IPS-NIHi11 (cell line): ENCODE data around the gene CBS.
"Not testable (repeated sequence)": the region's sequence is repeated elsewhere in the genome, so short reads cannot be mapped to it uniquely, and the experiment has no call there.

Experiments used
- DNase-seq: peaks from one replicate; pipeline ENCODE4 v3.0.0; 2012; ENCODE audit warnings: mixed read lengths, low spot score

The CBS gene

DNA sequence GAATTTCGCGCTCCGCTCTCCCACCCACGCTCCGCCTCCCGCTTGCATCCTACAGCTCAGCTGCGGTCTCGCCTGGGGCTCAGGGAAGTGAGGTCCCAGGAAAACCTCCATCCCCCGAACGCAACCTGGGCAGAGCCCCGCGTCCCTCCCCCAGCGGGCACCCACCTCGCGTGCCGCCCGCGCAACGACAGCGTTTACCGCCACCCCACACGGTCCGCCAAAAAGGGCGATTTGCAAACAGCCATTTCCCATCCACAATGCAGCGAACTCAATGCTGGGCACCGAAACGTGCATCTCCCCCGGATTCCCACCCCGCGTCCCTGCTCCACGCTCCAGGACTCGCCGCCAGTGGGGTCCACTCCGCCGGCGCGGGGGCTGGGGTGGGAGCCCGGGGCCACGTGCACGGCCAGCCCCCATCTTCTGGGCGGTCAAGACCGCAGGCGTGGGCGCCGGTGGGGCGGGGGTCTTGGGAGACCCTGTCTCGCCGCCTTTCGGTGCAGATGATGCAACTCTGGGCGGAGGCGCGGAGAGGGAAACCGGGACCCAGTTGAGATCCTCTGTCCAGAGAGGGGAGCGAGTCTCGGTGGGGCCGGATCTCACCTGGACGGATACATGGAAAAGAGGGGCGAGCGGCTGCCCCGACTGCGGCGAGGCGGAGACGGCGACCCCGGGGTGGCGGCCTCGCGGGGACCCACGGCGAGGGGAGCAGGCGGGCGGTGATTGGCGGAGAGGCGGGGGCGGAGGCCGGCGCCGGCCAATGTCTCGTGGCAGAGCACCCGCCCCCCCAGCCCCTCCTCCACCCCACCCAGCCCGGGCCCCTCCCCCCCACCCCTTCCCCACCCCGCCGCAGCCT, at the start of gene CBS:
CBS (minus strand) TSS at position 666 of the 853 bp plus-strand sequence. CDS start 3,642 bp downstream, outside the sequence.
- not testable (repeated sequence) for DNase-seq

DNA sequence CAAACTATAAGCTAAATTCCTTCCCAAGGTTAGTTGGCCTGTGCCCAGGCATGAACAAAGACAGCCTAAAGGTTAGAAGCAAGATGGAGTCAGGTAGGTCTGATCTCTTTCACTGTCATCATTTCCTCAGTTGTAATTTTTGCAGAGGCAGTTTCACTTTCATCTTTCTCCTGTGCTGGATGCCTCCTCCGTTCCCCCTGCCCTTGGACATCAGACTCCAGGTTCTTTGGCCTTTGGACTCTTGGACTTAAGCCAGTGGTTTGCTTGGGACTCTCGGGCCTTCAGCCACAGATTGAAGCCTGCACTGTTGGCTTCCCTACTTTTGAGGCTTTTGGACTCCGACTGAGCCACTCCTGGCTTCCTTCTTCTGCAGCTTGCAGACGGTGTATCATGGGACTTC, 40.3 kb upstream of the CBS start:
- not testable (repeated sequence) for DNase-seq

DNA sequence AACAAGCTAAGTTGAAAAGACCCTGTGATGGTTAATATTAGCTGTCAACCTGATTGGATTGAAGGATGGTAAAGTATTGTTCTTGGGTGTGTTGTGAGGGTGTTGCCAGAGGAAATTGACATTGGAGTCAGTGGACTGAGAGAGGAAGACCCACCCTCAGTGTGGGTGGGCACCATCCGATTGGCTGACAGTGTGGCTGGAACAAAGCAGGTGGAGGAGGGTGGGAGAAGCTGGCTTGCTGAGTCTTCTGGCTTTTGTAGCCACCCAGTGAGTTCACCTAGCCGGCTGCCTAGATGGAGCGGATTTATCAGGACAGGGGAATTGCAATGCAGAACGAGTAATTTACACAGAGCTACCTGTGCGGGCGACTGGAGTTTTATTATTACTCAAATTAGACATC, 38.8 kb upstream of the CBS start:
- DNase-seq, result not testable (repeated sequence)

DNA sequence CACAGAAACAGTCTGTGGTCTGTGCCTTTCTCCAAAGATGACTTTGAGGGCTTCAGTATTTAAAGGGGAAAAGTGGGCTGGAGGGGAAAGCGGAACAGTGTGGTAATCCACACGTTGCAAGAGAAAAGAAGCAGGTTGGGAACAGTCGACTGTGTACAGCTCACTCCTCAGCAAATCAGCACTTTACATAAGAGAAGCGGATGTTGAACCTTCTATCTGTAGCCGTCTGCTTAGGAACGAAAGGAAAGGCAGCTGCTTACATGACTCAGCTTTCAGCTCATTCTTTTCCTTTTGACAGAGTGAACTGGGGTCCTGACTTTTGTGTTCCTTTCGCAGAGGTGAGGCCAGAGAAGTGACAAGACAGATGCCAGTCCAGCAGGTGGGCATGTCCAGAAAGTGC, 33.4 kb upstream of the CBS start:
- DNase-seq, result not testable (repeated sequence)

DNA sequence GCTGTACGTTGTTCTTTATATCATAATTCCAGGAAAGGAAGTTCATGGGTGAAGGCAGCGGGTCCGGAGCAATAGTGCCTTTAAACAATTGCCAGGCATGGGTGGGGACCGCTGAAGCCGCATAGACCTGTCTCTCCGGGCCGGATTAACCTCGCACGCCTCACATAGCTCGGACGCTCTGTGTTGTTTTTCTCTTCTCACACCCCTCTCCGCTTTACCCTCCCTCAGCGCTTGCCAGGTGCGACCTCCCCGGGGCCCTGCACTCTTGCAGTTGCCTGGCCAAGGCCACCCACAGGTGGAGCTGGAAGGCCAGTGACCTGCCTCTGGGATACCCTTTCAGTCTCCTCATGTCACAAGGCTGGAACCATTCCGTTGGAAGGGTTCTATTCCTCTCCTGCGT, 32.5 kb upstream of the CBS start:
- not testable (repeated sequence) for DNase-seq

DNA sequence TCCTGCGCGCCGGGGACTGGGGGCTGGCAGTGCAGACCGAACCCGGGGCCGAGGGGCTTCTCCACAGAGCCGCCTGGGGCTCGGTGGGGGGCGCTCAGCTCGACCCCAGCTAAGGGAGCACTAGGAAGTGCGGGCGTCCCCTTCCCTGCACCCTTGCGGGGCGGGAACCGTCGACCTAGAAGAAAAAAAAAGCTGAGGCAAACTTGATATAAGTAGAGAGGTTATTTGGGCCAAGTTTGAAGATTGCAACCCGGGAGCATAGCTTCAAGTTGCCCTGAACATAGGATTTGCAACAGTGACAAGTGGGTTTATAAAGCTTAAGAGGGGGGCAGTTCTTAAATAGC, 32.1 kb upstream of the CBS start:
- not testable (repeated sequence) for DNase-seq

DNA sequence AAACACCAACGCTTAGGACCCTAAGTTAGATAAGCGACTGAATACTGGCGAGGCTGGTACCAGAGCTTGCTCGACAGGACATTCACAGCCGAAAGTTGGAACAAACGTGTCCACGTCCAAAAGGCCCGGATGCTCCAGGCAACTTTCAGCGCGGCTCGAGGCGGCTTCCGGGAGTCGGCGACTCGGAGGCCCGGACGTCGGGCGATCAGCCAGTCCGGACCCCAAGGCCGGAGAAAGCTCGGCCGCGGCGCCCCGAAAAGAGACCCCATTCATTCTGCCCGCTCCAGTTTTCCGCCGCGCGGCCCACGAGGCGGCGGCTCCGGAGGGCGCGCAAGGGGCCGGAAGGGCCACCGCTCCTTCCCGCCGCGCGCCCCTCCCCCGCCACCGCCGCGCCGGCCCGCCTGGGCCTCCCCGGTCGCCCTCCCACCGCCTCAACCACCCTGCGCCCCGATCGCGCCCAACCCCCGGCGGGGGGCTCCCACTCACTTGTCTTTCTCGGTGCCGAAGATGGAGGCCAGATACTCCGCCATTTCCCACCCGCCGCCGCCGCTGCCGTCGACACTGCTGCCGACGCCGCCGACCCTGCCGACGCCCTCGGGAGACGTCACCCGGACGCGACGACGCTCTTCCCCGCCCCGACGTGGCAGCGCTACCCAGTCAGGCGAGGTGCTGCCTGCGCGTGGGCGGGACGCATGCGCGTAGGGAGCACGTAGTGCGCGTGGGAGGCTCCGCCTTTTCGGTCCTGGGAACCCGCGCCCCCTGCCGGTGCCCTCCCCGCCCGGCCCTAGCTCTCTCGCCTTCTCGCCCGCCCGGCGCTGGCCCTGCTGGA, 31.5 kb upstream of the CBS start, which contains the start of gene U2AF1:
U2AF1 (minus strand) TSS at position 606 of the 829 bp plus-strand sequence; CDS start at position 530, 76 bp downstream.
- DNase-seq, result not testable (repeated sequence)

DNA sequence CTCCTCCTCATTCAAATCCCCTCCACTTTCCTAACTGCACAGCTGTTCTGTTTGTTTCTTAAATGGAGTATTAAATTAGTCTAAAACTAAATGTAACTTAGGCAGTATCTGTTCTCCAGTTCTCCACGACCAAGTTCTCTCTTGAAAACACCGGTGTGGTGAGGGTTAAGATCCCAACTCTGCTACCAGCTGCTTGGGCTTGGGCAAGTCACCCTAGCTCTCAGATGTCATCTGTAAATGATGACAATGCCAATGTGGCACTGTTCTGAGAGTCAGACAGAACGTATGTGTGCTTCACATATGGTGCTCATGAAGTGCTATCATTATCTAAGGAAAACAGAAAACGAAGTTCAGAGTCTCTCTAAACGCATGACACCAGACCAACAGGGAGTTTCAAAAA, 29.0 kb upstream of the CBS start:
- DNase-seq, result not testable (repeated sequence)

DNA sequence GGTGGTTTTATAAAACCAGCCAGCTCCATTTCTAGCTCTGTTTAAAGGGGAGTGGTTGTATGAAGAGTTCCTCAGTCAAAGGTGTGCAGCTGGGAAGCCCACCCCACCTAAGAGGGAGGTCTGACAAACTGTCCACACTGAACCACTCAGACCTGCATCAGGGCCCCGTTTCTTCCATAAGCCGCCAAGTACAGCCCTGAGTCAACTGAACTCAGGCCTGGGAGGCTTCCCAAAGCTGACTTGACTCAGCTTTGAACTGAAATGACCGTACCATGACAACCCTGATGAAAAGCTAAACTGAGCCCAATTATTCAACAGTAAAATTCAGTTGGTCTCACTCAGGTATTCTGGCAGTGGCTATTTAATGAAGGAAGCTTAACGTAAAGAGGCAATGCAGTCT, 26.6 kb upstream of the CBS start:
- DNase-seq, result not testable (repeated sequence)

DNA sequence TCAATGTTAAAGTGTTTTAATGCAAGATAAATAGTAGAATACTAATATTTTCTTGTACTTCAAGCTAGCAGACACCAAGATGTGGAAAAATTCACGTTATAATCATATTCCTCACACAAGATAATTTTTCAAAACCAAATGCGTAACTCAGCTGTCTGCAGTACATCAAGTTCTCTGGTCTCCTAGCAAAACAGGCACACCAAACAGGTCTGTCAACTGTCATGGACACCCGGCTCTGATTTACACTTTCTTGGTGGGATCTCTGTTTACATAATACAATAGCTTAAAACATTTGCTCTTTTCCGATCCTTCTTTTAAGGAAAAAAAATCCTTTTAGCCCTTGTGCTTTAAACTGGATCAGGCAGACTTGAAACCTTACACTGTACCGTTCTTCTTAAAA, 26.0 kb upstream of the CBS start:
- DNase-seq, result not testable (repeated sequence)

DNA sequence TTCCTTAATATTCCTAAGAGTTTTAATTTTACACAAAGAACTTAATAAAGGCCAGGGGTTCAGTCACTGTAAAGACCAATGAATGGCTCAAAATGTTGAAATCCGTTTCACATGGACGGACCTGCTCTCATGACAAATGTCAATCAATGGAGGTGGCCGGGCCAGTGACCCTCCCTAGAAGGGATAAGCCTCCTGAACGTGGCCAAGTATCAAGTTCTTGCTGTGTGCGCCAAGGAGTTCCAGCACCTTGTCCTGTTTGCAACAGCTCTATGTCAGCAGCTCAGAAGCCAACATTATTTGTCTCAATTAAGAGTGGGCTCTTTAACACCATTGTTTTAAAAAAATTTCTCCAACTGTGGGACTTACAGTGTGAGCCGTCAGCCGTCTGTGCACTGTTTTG, 25.4 kb upstream of the CBS start:
- DNase-seq, result not testable (repeated sequence)

DNA sequence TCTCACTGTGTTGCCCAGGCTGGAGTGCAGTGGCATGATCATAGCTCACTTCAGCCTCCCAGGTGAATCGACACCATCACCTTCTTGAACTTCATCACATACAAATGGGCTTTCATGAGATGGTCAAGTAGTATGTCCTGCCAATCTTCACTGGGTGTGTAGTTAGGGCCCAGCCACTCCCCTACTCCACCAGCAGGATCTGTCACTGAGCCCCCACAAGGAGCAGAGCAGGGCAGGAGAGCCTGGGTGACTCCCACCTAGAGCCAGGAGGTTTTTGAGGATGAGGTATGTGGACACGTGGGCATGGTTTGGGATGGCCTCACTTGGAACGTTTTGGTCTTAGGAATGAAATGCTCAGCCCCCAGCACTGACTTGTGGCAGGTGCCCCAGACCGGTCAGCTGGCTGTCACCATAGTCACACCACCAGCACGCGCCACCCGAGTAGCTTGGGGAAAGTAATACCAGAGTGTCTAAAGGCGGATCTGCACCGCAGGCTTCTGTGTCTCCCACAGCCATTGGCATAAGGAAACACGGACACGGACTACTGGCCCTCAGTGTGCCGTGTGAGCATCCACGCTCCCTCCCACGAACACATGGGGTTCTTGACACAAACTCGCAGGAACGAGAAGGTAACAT, 16.5 kb upstream of the CBS start:
- not testable (repeated sequence) for DNase-seq

DNA sequence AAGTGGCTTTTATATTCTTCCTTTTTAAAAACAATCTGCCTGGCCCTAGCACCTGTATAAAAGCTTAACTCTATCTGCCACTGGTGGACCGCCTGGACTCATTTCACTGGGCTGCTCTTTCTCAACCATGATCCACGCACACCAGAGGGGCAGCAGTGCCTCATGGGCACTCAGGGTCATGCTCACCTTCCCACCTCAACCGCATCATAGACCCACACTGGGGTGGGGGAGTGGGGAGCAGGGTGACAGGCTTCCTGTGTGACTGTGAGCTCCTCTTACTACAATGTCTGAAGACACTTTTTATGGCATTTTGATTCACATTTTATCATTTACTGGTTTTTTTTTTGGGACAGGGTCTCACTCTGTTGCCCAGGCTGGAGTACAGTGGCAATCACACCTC, 15.3 kb upstream of the CBS start:
- not testable (repeated sequence) for DNase-seq

DNA sequence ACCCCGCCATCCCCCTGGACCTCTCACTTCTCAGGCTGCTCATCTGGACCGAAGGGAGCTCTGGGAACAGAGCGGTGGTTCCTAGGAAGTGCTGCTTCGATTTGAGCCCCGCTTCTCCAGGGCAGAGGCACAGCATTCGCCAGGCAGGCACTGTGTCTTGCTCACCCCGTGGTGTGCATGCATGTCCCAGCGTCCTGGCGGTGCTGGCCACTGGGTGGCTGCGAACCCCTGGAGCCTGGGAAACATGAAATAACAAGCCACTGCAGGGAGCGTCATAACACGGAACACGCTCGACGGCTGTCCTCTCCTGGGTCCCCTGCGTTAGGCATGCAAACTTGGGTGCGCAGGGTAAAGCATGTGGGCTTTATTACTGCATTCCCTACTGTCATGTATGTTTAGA, 13.8 kb upstream of the CBS start:
- not testable (repeated sequence) for DNase-seq

DNA sequence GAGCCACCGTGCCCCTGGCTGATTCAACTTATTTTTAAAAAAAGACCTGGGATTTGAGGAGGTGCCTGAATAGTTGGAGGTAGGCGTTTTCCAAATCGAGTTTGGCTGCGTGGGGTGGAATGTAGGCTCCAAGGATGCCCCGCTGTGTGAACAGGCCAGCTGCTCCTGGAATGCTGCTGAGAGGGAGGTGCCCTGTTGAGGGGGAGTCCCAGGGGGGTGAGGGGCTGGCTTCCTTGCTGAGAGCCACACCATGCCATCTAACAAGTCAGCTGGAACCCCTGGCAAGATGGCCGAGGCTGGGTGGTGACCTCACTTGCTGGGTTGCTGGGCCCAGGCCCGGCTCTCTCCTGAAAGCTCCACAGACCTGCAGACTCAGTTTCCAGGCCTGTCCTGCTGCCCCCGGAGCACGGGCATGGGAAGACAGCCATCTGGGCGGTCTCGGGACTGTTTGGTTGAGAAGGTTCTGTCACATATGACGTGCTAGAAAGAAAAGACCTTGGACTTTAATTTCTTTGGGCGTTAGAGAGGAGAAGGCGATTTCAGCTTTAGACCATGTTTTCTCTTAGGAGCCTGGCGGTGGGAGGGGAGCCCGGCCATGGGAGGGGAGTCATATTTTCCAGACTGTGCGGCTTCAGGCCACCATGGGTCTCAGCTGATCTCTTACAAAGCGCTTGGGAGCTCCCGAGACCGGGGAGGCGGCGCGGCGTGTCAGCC, 7.1 kb upstream of the CBS start:
- not testable (repeated sequence) for DNase-seq

DNA sequence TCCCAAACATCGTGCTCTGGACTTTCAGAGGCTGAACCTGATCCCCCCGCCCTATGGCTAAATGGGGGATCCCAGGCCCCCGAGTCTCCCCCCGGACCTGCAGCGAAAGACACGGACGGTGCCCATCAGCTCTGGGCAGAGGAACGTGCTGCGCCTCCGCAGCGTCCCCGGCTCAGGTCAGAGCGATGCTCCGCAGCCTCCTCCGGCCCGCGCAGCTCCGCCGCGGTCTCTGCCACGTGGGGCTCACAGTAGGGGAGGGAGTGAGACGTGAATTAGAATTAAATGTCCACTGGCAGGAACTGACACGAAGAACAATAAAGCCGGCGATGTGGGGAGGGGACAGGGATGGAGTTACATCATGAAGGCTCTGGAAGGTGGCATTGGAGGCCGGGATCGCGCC, 1.0 kb upstream of the CBS start:
- not testable (repeated sequence) for DNase-seq

DNA sequence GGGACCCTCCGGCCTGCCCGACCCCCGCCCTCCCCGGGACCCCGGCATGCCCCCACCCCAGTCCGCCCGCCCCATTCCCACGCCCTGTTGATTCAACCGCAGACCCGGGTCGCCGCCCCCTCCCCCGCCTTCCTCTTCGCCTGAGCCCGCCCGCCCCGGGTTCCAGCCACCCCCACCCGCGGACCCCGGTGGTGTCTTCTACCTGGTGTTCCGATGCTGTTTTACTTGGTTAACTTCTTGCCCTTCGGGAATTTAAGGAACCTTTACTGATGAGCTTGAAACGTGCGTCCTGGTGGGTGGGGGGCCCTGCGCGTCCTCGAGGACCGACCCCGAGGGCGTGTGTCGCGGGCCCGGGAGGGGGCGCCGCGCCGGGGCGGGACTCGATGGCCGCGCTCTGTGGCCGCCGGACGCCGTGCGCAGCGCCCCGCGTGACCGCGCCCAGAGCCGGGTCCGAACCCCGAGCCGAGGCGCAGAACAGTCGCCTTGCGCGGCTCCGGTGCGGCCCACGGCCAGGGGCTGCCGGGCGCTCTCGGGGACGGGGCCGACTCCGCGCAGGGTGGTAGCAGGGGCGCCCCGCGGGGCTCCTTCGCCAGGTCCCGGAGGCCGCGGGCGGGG, 495 bp upstream of the CBS start:
- DNase-seq, result not testable (repeated sequence)

DNA sequence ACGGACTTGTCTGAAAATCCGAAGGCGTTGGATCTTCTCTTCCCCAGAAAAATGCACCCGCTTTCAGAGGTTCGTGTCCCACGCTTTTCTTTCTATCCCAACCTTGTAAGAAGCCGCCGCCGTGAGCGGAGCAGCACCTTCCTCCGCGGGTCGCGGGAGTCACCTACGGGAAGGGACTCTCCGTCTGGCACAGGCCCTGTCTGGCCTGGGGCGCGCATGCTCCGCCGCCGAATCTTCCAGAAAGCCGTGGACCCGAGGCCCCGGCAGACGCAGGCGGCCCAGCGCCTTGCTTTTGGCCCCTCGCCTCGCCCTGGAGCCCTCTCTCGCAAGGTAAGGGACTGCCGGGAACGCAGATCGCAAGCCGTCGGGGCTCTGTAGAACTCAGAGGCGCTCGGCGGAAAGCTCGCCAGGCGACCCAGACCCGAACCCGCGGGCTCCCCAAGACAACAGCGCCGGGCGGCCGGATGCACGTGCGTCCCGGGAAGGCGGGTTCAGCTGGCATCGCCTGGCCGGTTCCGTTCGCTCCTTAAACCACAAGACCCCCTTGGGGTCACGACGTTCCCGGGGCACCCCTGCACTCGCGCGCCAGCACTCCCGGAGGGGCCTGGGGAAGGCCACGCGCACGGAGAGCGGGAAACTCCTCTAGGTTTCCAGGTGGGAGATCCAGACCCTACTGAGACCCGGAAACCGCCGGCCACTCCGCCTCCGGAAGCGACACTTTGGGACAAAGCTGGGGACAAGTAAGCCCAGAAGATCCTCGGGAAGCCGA, 1.1 kb downstream of the CBS start:
- DNase-seq, result not testable (repeated sequence)

DNA sequence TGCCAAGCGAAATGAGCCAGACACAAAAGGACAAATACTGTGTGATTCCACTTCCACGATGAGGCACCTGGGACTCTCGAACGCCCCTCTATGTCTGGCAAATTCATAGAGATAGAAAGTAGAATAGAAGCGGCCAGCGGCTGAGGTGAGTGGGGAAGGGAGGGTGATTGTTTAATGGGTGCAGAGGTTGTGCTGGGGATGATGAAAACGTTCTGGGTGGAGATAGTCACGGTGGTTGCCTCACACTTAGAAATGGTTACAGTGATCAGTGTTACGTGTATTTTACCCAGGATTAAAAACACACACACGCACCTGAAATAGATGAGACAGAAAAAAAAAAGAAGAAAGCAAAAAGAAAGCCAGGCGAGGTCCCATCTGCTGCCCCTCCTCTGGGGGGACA, 2.9 kb downstream of the CBS start:
- DNase-seq, result not testable (repeated sequence)

DNA sequence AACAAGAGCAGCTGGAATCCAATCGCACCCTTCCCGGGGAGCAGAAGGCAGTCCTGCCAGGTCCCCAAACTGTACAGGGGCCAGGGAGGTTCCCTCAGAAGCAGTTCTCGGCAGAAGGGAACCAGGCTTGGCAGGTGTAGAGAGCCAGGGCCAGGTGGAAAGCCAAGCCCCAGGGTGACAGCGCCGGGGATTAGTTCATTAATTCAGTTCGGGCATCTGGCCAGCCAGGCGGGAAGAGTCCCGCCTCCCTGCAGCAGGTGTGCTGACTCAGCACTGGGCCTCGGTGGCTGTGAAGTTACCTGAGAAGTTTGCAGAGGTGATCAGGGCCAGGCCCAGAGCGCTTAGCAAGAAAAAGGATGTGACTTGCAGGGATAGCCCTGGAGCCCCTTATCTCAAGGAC, 6.0 kb downstream of the CBS start:
- DNase-seq, result not testable (repeated sequence)
